ENCODE measurements around the gene ARL6IP5.

ARL6IP5 gene

GRCh38 chr3:69143612-69144011 is 58.9 kb downstream of the ARL6IP5 start:
- Histone ChIP-seq H3K36me3 (ENCODE audit: insufficient read depth) (no peaks in the 10 kb centered on the region), H3K4me1 (ENCODE audit: low read depth, poor library complexity, severe bottlenecking) (peaks cover 30% of the 10 kb centered on the region), H3K27me3 (ENCODE audit: insufficient read depth, low read depth) (no peaks in the 10 kb centered on the region), H3K79me2 (ENCODE audit: insufficient read depth, low read depth) (no peaks in the 10 kb centered on the region), H4K20me1 (ENCODE audit: insufficient read depth) (no peaks in the 10 kb centered on the region), H3K27ac (no peak overlapping the region), H3K4me2 (no peak overlapping the region), H2AFZ (ENCODE audit: low read depth) (no peak overlapping the region), H3K9ac (no peak overlapping the region), H3K4me3 (IDR thresholded peaks at IDR 0.05; ENCODE audit: insufficient read depth, low read depth, low read length) (no peak overlapping the region)
- no peak for TF ChIP-seq CTCF (conservative IDR thresholded peaks at IDR 0.05; ENCODE audit: low read depth, low read length)

GRCh38 chr3:69144631-69145245 is 60.0 kb downstream of the ARL6IP5 start:
- peaks cover 30% of the 10 kb centered on the region for H3K4me1 ChIP-seq (ENCODE audit: low read depth, poor library complexity, severe bottlenecking)
- no peak overlapping the region for H3K27ac ChIP-seq
- H4K20me1 ChIP-seq (ENCODE audit: insufficient read depth), result no peaks in the 10 kb centered on the region
- H3K4me3 ChIP-seq (IDR thresholded peaks at IDR 0.05; ENCODE audit: insufficient read depth, low read depth, low read length), result no peak overlapping the region
- no peak overlapping the region for H2AFZ ChIP-seq (ENCODE audit: low read depth)
- no peaks in the 10 kb centered on the region for H3K36me3 ChIP-seq (ENCODE audit: insufficient read depth)
- H3K9ac ChIP-seq, result no peak overlapping the region
- no peaks in the 10 kb centered on the region for H3K27me3 ChIP-seq (ENCODE audit: insufficient read depth, low read depth)
- H3K4me2 ChIP-seq, result peak overlapping the region; percentile 29
- TF ChIP-seq CTCF (conservative IDR thresholded peaks at IDR 0.05; ENCODE audit: low read depth, low read length), result no peak
- H3K79me2 ChIP-seq (ENCODE audit: insufficient read depth, low read depth), result no peaks in the 10 kb centered on the region

DNA sequence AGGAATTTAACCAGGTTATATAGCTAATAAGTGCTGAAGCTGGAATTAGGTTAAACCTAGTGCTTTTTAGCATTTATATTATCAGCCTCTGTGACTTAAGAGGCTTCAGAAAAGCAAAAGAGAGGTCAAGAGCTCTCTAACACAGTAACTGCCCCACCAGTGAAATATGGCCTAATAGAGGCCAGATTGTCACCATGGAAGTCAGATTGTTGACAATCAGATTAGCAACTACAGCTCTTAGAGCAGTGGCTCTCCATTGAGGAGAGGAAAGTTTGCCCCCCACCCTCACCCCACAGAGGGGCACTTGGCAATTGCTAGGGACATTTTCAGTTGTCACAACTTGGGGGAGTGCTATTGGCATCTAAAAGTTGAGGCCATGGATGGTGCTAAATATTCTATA is 61.0 kb downstream of the ARL6IP5 start:
- no peaks in the 10 kb centered on the region for H4K20me1 ChIP-seq (ENCODE audit: insufficient read depth)
- peak overlapping the region; percentile 29; the same call in 1 of the 2 replicates for H3K4me2 ChIP-seq
- no peak overlapping the region for H3K27ac ChIP-seq
- H3K4me1 ChIP-seq (ENCODE audit: low read depth, poor library complexity, severe bottlenecking), result peaks cover 30% of the 10 kb centered on the region
- no peaks in the 10 kb centered on the region for H3K36me3 ChIP-seq (ENCODE audit: insufficient read depth)
- no peaks in the 10 kb centered on the region for H3K27me3 ChIP-seq (ENCODE audit: insufficient read depth, low read depth)
- TF ChIP-seq CTCF (conservative IDR thresholded peaks at IDR 0.05; ENCODE audit: low read depth, low read length), result no peak
- H2AFZ ChIP-seq (ENCODE audit: low read depth), result no peak overlapping the region
- H3K79me2 ChIP-seq (ENCODE audit: insufficient read depth, low read depth), result no peaks in the 10 kb centered on the region
- no peak overlapping the region for H3K4me3 ChIP-seq (IDR thresholded peaks at IDR 0.05; ENCODE audit: insufficient read depth, low read depth, low read length)
- no peak overlapping the region for H3K9ac ChIP-seq

- no peaks in the 10 kb centered on the region for H3K27me3 ChIP-seq (ENCODE audit: insufficient read depth, low read depth)
- H3K9ac ChIP-seq, result no peak overlapping the region
- peaks cover 16% of the 10 kb centered on the region for H3K4me1 ChIP-seq (ENCODE audit: low read depth, poor library complexity, severe bottlenecking)
- H3K4me3 ChIP-seq (IDR thresholded peaks at IDR 0.05; ENCODE audit: insufficient read depth, low read depth, low read length), result no peak overlapping the region
- H2AFZ ChIP-seq (ENCODE audit: low read depth), result no peak overlapping the region
- TF ChIP-seq CTCF (conservative IDR thresholded peaks at IDR 0.05; ENCODE audit: low read depth, low read length), result no peak
- no peaks in the 10 kb centered on the region for H3K36me3 ChIP-seq (ENCODE audit: insufficient read depth)
- H3K4me2 ChIP-seq, result no peak overlapping the region
- no peaks in the 10 kb centered on the region for H4K20me1 ChIP-seq (ENCODE audit: insufficient read depth)
- no peaks in the 10 kb centered on the region for H3K79me2 ChIP-seq (ENCODE audit: insufficient read depth, low read depth)
- H3K27ac ChIP-seq, result no peak overlapping the region
These were observed 64.8 kb downstream of the ARL6IP5 start for GRCh38 chr3:69149586-69149985.

Measured in KMS-11 (cell line).